K562 (cell line): ENCODE measurements around the gene CCDC88A. TPM values are rescaled to one million over a fixed set of nuclear protein-coding genes. Genes with fewer than 3 reads are reported as not detected.

Experiments
- ADNP ChIP-seq: fragments of 200-800 bp; sonication (Bioruptor generic); IDR thresholded peaks from 2 replicates; pipeline ENCODE4 v1.6.1; 2016; ENCODE audit warnings: missing genetic modification characterization, missing compliant biosample characterization
- TFAP4 ChIP-seq: sonication (generic); formaldehyde crosslinking; IDR thresholded peaks from 2 replicates; pipeline ENCODE4 v1.8.0; 2022; ENCODE audit warnings: missing genetic modification reagents, mild to moderate bottlenecking, moderate library complexity, borderline replicate concordance
- ZNF318 ChIP-seq, 2 experiments: fragments of 450-650 bp; IDR thresholded peaks; 2 replicates each; pipeline ENCODE4 v1.6.1; 2016; ENCODE audit warnings: mild to moderate bottlenecking in 2 of 2, borderline replicate concordance in 1 of 2, low read depth in 1 of 2, moderate library complexity in 1 of 2
- polyA plus RNA-seq, 8 experiments: library from polyadenylated mRNA; depleted of rRNA in 4 of 8; stranded (reverse) in 5 of 8; unstranded in 3 of 8; fragments of >200 nt; fragmentation: Nextera tagmentation in 2 of 8; fragmentation: Illumina TruSeq in 1 of 8; extraction: Ambion mirVana in 2 of 8; extraction: Trizol in 1 of 8; gene quantifications; 2 replicates each; pipeline versions ENCODE4 v1.2.1 to v1.2.3, GENCODE V29; 2011 to 2014; ENCODE audit warnings: inconsistent platforms in 1 of 8, missing spikeins in 1 of 8
- total RNA-seq, 7 experiments: library from RNA; depleted of rRNA in 6 of 7; stranded (reverse); fragments of >200 nt in 6 of 7; fragmentation: Illumina TruSeq in 2 of 7; extraction: Trizol in 2 of 7; gene quantifications; 2 replicates each; pipeline versions ENCODE4 v1.2.1 to v1.2.3, GENCODE V29; 2011 to 2021; ENCODE audit warnings: low replicate concordance in 1 of 7

CCDC88A gene
- total and polyA plus RNA-seq, 9 of the 15 experiments (the other 6 are each of a cell fraction or from before 2014, with no cell fraction given), result 29.3 to 102 (median 55.6) TPM

- no peak for TF ChIP-seq ZNF318 (IDR thresholded peaks at IDR 0.05; ENCODE audit: borderline replicate concordance in 1 of 2, low read depth in 1 of 2)
- TF ChIP-seq TFAP4, result 0 out of 2 replicates have a peak, but pooled peaks have one; percentile 16
- TF ChIP-seq ADNP (tag), result peak; percentile 86
Observed at GRCh38 chr2:55283083-55283482, 136.6 kb downstream of the CCDC88A start (continued).
